ENCODE measurements around the gene ZNF658.
"Not testable (repeated sequence)": the region's sequence is repeated elsewhere in the genome, so short reads cannot be mapped to it uniquely, and the experiment has no call there.

GRCh38 chr9:66909560-66909959 is 9.0 kb downstream of the ZNF658 start:
- TF ChIP-seq RBFOX2 (IDR thresholded peaks at IDR 0.05; ENCODE audit: low read depth, low read length); XRCC5 (IDR thresholded peaks at IDR 0.05; ENCODE audit: low read depth, low read length); CTCF (IDR thresholded peaks at IDR 0.05 in 2 of 3, conservative IDR thresholded peaks at IDR 0.05 in 1 of 3; ENCODE audit: insufficient read depth in 2 of 3, low read depth in 1 of 3, low read length in 3 of 3); SMC3 (conservative IDR thresholded peaks at IDR 0.05; ENCODE audit: insufficient read depth, low read depth, low read length); KDM1A (IDR thresholded peaks at IDR 0.05): not testable (repeated sequence)
